HepG2 (cell line): ENCODE measurements around the gene BARHL2. TPM values are rescaled to one million over a fixed set of nuclear protein-coding genes. Genes with fewer than 3 reads are reported as not detected.

Experiments
- ATAC-seq: fragments of 200-7000 bp; cut with Tn5 transposase; 3 replicates; pipeline ENCODE4 v1.9.1; 2020; ENCODE audit warnings: mild to moderate bottlenecking, moderate library complexity
- BruUV-seq: library from RNA; stranded (reverse); fragments of 400-500 nt; replicated peaks from 2 replicates; lab custom pipeline; 2021; lab: Mats Ljungman, UMichigan
- CTCF ChIA-PET: fragments of 300-600 bp; formaldehyde crosslinking; extraction: SDS; loops from one replicate; lab custom pipeline; 2021; ENCODE audit warnings: low total read pairs, inconsistent platforms, low intra/inter-chr PET ratio; lab: Yijun Ruan, JAX
- POLR2A ChIA-PET: fragments of 350-600 bp; sonication (Branson Sonifier 250); formaldehyde crosslinking; loops from one replicate; lab custom pipeline; 2020; ENCODE audit warnings: antibody characterized with exemption, inconsistent platforms; lab: Yijun Ruan, JAX
- DNase-seq: peaks from one replicate; pipeline ENCODE4 v3.0.0-alpha.2; 2015; ENCODE audit warnings: low spot score
- FAIRE-seq: peaks from 3 replicates; lab custom pipeline; 2011; peaks lifted over from hg19 to GRCh38; lab: Jason Lieb, UNC
- H2AFZ ChIP-seq: one replicate; pipeline ENCODE4 v1.6.1; 2011; ENCODE audit warnings: low read length, inconsistent platforms
- H3K27ac ChIP-seq: fragments of 300-600 bp; 3 replicates; pipeline ENCODE4 v1.8.0; 2011; ENCODE audit warnings: mixed run types, mild to moderate bottlenecking, mixed read lengths, low read length, inconsistent platforms; ENCODE audit not compliant: insufficient read depth; ENCODE audit errors: extremely low read length
- H3K27me3 ChIP-seq, 2 experiments: fragments of 200-600 bp in 1 of 2; 2 replicates in 1 of 2; 3 replicates in 1 of 2; pipeline versions ENCODE4 v1.6.0 to v1.8.0; 2011; ENCODE audit warnings: low read length in 2 of 2, mild to moderate bottlenecking in 2 of 2, moderate library complexity in 2 of 2, inconsistent platforms in 1 of 2; ENCODE audit not compliant: insufficient read depth in 2 of 2, control insufficient read depth in 1 of 2
- H3K36me3 ChIP-seq, 2 experiments: fragments of 200-600 bp in 1 of 2; replicated peaks in 1 of 2; 2 replicates in 1 of 2; 3 replicates in 1 of 2; pipeline versions ENCODE4 v1.5.1 to v1.8.0; 2011; ENCODE audit warnings: low read length in 2 of 2, inconsistent platforms in 1 of 2; ENCODE audit not compliant: insufficient read depth in 2 of 2, control insufficient read depth in 1 of 2
- H3K4me1 ChIP-seq: 2 replicates; pipeline ENCODE4 v1.5.1; 2012; ENCODE audit warnings: low read length, inconsistent platforms; ENCODE audit not compliant: insufficient read depth
- H3K4me2 ChIP-seq: 2 replicates; pipeline ENCODE4 v1.6.0; 2011; ENCODE audit warnings: low read depth, low read length, inconsistent platforms
- H3K4me3 ChIP-seq, 3 experiments: fragments of 200-600 bp in 1 of 3; sonication (generic), shearing (Covaris generic) in 1 of 3; replicated peaks in 1 of 3; 2 replicates each; pipeline ENCODE4 v1.5.1; 2011 to 2016; ENCODE audit warnings: low read length in 3 of 3, inconsistent platforms in 2 of 3, low read depth in 2 of 3, mild to moderate bottlenecking in 2 of 3, control low read depth in 1 of 3, mixed read lengths in 1 of 3; ENCODE audit not compliant: insufficient read depth in 1 of 3
- H3K79me2 ChIP-seq: one replicate; pipeline ENCODE4 v1.6.1; 2011; ENCODE audit warnings: low read length, inconsistent platforms; ENCODE audit not compliant: insufficient read depth
- H3K9ac ChIP-seq: 2 replicates; pipeline ENCODE4 v1.6.0; 2011; ENCODE audit warnings: mild to moderate bottlenecking, low read depth, low read length, inconsistent platforms; ENCODE audit not compliant: insufficient read depth
- H3K9me3 ChIP-seq: 2 replicates; pipeline ENCODE4 v1.5.1; 2012; ENCODE audit warnings: mild to moderate bottlenecking, low read length
- H4K20me1 ChIP-seq: 2 replicates; pipeline ENCODE4 v1.6.0; 2011; ENCODE audit warnings: inconsistent platforms, mild to moderate bottlenecking, low read length, moderate library complexity; ENCODE audit not compliant: insufficient read depth
- RBM22 ChIP-seq: fragments of 200-400 bp; formaldehyde crosslinking; optimal IDR thresholded peaks from 2 replicates; pipeline ENCODE3; 2017; ENCODE audit warnings: mild to moderate bottlenecking, low read length, moderate library complexity
- SCMH1 ChIP-seq: sonication (generic); formaldehyde crosslinking; IDR thresholded peaks from 2 replicates; pipeline ENCODE4 v1.9.0; 2021; ENCODE audit warnings: missing genetic modification reagents, mild to moderate bottlenecking, borderline replicate concordance
- ZNF629 ChIP-seq: sonication (generic); formaldehyde crosslinking; conservative IDR thresholded peaks from 2 replicates; pipeline ENCODE4 v1.5.0; 2020; ENCODE audit warnings: missing genetic modification reagents
- ZNF768 ChIP-seq: sonication (generic); formaldehyde crosslinking; IDR thresholded peaks from 2 replicates; pipeline ENCODE4 v1.4.0; 2020; ENCODE audit warnings: missing genetic modification reagents
- ZNF788 ChIP-seq: sonication (generic); formaldehyde crosslinking; IDR thresholded peaks from 2 replicates; pipeline ENCODE4 v1.5.0; 2020; ENCODE audit warnings: mild to moderate bottlenecking, missing genetic modification reagents, borderline replicate concordance
- ZSCAN25 ChIP-seq: sonication (generic); formaldehyde crosslinking; IDR thresholded peaks from 2 replicates; pipeline ENCODE4 v1.8.0; 2022; ENCODE audit warnings: mild to moderate bottlenecking, missing genetic modification reagents
- WGBS: methylation state at CpG from one replicate; pipeline ENCODE4 v1.1.6; 2017; ENCODE audit warnings: low lambda C conversion rate; 5-methylcytosine and 5-hydroxymethylcytosine counted together
- in situ Hi-C: cut with HindIII; loops from 2 replicates; pipeline ENCODE4 v1.10.0; 2017; ENCODE audit warnings: low pct_unique_long_range_greater_than_20kb; ENCODE audit not compliant: extremely low pct_ligation_motif_present
- intact Hi-C: fragments of 100-400 bp; cut with micrococcal nuclease; formaldehyde crosslinking; loops from one replicate; pipeline ENCODE4 v1.10.0; 2022; ENCODE audit not compliant: unreplicated experiment
- polyA plus RNA-seq, 8 experiments: library from polyadenylated mRNA; depleted of rRNA in 3 of 8; stranded (reverse) in 7 of 8; unstranded in 1 of 8; fragments of >200 nt; fragmentation: Illumina TruSeq in 4 of 8; extraction: Trizol in 4 of 8; gene quantifications; 2 replicates each; pipeline versions ENCODE4 v1.2.1 to v1.2.3, GENCODE V29; 2011 to 2016; ENCODE audit warnings: low read depth in 4 of 8, missing spikeins in 1 of 8, mixed read lengths in 1 of 8; ENCODE audit not compliant: insufficient read depth in 1 of 8
- total RNA-seq, 5 experiments: library from RNA; depleted of rRNA; stranded (reverse); fragments of >200 nt; fragmentation: Illumina TruSeq; extraction: Trizol; gene quantifications; 2 replicates each; pipeline ENCODE4 v1.2.3, GENCODE V29; 2016; ENCODE audit warnings: low read depth in 1 of 5
- TF ChIP-seq, protein P1 (sequence below): sonication (generic); formaldehyde crosslinking; IDR thresholded peaks from 2 replicates; pipeline ENCODE4 v1.9.0; 2022; ENCODE audit warnings: missing genetic modification reagents, mild to moderate bottlenecking, borderline replicate concordance

BARHL2 gene
- total and polyA plus RNA-seq, 2 of the 13 experiments (the other 11 are each of a cell fraction or from before 2014, with no cell fraction given): not detected

- no peak for TF ChIP-seq RBM22
Measured at GRCh38 chr1:90761781-90762589, 44.9 kb upstream of the BARHL2 start (continued).

DNA sequence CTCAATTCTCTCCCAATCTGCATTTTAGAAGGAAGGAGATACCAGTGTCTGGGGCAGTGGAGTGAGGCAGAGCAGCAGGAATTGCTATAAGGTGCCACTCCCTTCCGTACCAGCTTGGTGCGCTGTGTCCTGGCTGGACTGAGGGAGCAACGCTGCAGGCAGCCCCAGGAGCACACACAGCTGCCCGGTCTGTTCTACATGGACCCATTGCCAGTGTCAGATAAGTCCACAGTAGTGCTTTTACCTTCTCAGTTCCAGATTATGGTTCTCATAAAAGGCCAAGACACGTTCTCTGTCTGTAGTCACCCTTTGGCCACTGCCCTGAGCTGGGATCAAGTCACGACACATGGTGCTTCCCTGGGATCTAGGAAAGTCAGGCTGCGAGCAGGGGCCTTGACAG, 44.1 kb upstream of the BARHL2 start:
- Histone ChIP-seq H3K4me3 (no peak overlapping the region), H3K36me3 (no peaks in the 10 kb centered on the region), H2AFZ (no peak overlapping the region), H3K4me2 (0 out of 2 replicates have a peak overlapping the region, but pooled peaks have one; percentile 36), H3K27me3 (peaks cover 0 to 10% of the 10 kb centered on the region in 2 experiments; a peak in 2 of 5 replicates), H3K9ac (no peak overlapping the region), H4K20me1 (no peaks in the 10 kb centered on the region), H3K79me2 (no peaks in the 10 kb centered on the region), H3K27ac (no peak overlapping the region), H3K4me1 (peaks cover 13% of the 10 kb centered on the region), H3K9me3 (no peaks in the 10 kb centered on the region)
- intact Hi-C loops (no loop called here), in situ Hi-C loops (no loop called here)
- ChIA-PET POLR2A (no interaction called here), CTCF (no interaction called here)
- no peak for FAIRE-seq
- peak; percentile 50; the same call in 1 of the 2 replicates for TF ChIP-seq ZNF629 (CRISPR knock-in tag)
- TF ChIP-seq SCMH1 (CRISPR knock-in tag): no peak
- peak; percentile 57; the same call in 1 of the 2 replicates for TF ChIP-seq ZNF768 (CRISPR knock-in tag)
- TF ChIP-seq ZNF788 (CRISPR knock-in tag): no peak
- no peak for TF ChIP-seq ZSCAN25 (CRISPR knock-in tag)
- TF ChIP-seq, protein P1, sequence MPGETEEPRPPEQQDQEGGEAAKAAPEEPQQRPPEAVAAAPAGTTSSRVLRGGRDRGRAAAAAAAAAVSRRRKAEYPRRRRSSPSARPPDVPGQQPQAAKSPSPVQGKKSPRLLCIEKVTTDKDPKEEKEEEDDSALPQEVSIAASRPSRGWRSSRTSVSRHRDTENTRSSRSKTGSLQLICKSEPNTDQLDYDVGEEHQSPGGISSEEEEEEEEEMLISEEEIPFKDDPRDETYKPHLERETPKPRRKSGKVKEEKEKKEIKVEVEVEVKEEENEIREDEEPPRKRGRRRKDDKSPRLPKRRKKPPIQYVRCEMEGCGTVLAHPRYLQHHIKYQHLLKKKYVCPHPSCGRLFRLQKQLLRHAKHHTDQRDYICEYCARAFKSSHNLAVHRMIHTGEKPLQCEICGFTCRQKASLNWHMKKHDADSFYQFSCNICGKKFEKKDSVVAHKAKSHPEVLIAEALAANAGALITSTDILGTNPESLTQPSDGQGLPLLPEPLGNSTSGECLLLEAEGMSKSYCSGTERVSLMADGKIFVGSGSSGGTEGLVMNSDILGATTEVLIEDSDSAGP (CRISPR knock-in tag): no peak
- 57% methylated on average over 3 of the region's 7 CpGs for WGBS
- DNase-seq: no peak
- no TSS peak for BruUV-seq
- peak; percentile 72 for ATAC-seq
